ENCODE measurements around the gene IL17RB. TPM values are rescaled to one million over a fixed set of nuclear protein-coding genes. Genes with fewer than 3 reads are reported as not detected.

The IL17RB gene
- total RNA-seq, 1 donor from 2014 or later = 3.1 TPM

DNA sequence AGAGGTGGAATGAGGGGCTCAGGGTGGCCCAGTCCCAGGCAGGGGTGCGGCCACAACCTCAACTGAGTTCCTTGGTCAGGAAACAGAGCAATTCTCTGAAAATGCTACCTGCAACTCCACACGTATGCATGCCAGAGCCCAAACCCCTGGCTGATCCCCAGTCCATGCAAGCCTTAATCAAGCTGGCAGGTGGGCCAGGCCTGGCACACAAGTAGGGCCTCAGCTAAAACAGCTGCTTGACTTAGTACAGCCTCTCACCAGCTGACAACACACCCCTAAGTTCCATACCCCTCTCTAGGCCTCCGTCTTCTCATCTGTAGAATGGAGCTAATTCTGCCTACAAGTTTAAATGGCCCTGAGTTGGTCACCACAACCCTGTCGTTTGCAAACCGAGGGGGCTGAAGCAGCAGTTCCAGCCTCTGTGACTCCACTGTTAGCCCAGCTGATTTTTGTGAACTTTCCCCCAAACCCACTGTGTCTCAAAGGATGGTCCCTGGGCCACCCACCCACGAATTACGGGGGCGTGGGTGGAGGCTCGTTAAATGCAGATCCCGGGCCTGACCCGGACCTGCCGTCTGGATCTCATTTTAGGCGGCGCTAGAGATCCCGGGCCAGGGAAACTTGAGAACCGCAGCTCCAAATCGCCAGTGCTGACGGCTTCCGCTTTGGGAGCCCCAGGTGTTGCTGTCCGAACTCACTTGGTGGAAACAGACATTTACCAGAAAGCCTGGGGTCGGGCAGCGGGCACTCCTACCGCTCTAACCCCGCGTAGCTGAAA, 1.1 kb upstream of the IL17RB start:
- intact Hi-C loops (cut with micrococcal nuclease) = no loop called here
- DNase-seq (peak; percentile 76), ATAC-seq (peak; percentile 71)

DNA sequence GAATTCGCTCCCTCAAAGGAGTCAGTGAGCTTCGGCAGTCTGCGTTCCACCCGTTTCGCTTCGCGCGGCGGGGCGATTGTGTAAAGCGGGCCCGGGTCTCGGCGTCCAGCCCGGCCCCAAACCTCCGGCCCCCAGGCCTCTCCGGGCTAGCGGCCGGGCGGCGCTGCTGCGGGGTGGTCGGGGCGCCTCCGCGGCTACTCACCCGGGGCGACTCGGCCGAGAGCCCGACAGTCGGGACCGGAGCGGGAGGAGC, 561 bp upstream of the IL17RB start:
- intact Hi-C loops (cut with micrococcal nuclease) = no loop called here
- DNase-seq (no peak), ATAC-seq (no peak)

- no peak for DNase-seq
- intact Hi-C loops (cut with micrococcal nuclease) = no loop called here
- ATAC-seq = no peak
These were observed 435 bp downstream of the IL17RB start for GRCh38 chr3:53846851-53847155.

- DNase-seq = no peak
- ATAC-seq = no peak
- intact Hi-C loops (cut with micrococcal nuclease) = no loop called here
These were observed 3.5 kb downstream of the IL17RB start for GRCh38 chr3:53849916-53850315.

DNA sequence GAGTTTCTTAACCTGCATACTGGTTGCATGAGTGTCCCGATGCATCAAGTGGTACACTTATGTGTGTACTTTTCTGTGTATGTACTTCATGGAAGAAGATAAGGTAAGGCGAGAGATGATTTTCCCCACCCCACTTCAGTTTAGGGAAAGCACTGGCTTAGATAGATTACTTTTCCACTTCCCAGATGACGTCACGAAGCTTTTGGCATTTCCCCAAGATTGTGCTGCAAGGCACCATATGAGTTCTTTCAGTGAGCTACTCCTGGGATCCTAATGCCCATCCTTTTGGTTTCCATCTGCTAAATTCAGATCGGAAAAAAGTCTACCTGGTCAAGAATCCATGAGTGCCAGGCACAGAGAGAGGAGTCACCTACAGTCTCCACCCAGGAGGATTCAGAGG, 4.5 kb downstream of the IL17RB start:
- ATAC-seq (no peak), DNase-seq (no peak)
- intact Hi-C loops (cut with micrococcal nuclease) = no loop called here

GRCh38 chr3:53856964-53857363, 10.6 kb downstream of the IL17RB start:
- DNase-seq (no peak), ATAC-seq (no peak)
- intact Hi-C loops (cut with micrococcal nuclease) = no loop called here

GRCh38 chr3:53858096-53858741, 11.9 kb downstream of the IL17RB start:
- DNase-seq = no peak
- intact Hi-C loops (cut with micrococcal nuclease) = no loop called here
- ATAC-seq = no peak

DNA sequence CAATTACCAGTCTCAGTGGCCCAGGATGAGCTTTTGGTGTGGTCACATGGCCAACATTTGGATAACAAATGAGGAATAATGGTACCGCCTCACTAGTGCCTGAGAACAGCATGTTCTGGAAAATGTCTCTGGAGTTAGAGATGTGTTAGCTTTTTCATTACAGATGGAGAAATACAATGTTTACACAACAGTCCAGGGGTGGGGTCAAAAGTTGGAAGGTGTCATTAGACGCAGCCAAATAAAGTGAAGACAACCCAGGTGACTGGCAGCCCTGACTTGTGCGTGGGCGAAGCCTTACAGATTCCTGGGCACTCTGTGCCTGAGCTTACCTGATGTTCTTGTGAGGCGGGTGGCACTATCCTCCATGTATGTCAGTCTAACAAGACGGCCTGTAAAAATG, 12.8 kb downstream of the IL17RB start:
- intact Hi-C loops (cut with micrococcal nuclease) = no loop called here
- ATAC-seq (peak; percentile 36), DNase-seq (no peak)

GRCh38 chr3:53860196-53860595, 13.8 kb downstream of the IL17RB start:
- intact Hi-C loops (cut with micrococcal nuclease) = no loop called here
- ATAC-seq = peak; percentile 73
- no peak for DNase-seq

DNA sequence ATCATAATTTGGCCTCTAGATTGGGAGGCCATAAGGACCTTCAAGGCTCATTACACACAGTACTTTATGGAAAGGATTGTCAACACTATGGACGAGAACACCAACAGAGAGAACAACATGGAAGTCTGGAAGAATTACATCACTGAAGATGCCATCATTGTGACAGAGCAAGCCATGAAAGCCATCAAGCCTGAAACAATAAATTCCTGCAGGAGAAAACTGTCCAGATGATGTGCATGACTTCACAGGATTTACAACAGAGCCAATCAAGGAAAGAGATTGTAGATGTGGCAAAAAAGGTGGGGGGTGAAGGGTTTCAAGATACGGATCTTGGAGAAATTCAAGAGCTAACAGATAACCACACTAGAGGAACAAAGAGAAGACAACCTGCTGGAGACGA, 15.9 kb downstream of the IL17RB start:
- no peak for ATAC-seq
- intact Hi-C loops (cut with micrococcal nuclease) = no loop called here

GRCh38 chr3:53863145-53863544, 16.8 kb downstream of the IL17RB start:
- ATAC-seq (no peak), DNase-seq (no peak)
- intact Hi-C loops (cut with micrococcal nuclease) = no loop called here

More for the DNA sequence above, 15.9 kb downstream of the IL17RB start:
- no peak for DNase-seq

DNA sequence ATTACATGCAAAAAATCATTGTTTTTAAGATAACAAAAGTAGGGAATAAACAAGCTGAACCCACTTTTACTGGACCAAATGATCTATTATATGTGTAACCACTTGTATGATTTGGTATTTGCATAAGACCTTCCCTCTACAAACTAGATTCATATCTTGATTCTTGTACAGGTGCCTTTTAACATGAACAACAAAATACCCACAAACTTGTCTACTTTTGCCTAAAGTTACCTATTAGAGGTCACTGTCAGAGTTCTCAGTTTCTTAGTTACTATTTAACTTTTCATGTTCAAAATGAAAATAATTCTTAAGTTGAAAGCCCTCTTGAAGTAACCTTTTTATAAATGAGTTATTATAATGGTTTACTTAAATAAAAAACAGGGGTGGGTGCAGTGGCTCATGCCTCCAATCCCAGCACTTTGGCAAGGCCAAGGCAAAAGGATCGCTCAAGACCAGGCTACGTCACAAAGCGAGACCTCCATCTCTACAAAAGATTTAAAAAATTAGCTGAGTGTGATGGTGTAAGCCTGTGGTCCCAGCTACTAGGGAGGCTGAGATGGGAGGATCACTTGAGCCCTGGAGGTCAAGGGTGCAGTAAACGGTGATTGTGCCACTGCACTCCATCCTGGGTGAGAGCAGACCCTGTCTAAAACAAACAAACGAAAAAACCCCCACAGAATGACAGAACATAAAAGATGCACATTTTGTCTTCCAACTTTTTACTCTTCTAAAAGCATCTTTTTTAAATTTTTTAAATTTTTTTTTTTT, 19.5 kb downstream of the IL17RB start:
- DNase-seq = no peak

GRCh38 chr3:53880396-53881345, 34.3 kb downstream of the IL17RB start:
- intact Hi-C loops (cut with micrococcal nuclease) = no loop called here
- ATAC-seq (no peak), DNase-seq (no peak)

More for the DNA sequence above, 19.5 kb downstream of the IL17RB start:
- no peak for ATAC-seq
- intact Hi-C loops (cut with micrococcal nuclease) = no loop called here

DNA sequence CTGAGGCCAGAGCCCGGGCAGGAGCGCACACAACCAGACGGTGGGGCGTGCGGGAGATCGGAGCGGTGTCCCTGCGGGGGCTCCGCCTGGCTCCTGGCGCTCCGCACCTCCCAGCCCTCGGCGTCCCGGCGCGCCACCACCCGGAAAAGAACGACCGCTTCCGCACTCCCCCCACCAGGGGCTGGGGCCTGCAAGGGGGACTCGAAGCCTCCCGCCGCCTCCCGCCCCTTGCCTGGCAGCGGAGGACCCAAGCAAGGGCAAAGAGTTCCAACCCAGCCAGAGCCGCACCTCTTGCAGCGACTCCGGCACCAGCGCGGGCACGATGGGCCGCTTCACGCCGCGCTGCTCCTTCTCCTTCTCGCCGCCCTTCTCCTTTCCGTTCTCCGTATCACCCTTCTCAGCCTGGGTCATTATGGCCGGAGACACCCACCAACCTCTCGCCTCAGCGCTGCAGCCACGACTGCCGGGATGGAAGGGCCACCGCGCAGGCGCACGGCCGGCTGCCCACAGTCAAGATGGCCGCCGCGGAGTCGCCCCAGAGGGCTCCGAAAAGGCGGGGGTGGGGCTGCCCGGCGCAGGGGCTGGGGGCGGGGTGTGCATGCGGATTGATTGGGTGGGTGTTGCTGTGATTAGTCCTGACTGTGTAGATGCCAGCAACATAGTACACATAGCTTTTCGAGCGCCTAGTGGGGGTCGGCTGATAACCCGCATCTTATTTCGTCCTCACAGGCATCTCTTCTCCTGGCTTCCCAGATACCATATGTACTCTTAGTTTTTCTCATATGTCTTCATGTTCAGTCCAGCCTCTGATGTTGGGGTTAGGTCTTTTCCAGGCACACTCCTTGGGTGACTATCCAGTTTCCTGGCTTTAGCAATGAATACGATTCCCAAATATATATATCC, 35.6 kb downstream of the IL17RB start, which contains the start of gene ACTR8:
Gene ACTR8, minus strand, starts transcription at position 462 of the 903 bp plus-strand sequence. Its CDS starts 51 bp downstream, at position 411.
- DNase-seq (peak; percentile 93), ATAC-seq (peak; percentile 99)
- intact Hi-C loops (cut with micrococcal nuclease) = no loop called here

DNA sequence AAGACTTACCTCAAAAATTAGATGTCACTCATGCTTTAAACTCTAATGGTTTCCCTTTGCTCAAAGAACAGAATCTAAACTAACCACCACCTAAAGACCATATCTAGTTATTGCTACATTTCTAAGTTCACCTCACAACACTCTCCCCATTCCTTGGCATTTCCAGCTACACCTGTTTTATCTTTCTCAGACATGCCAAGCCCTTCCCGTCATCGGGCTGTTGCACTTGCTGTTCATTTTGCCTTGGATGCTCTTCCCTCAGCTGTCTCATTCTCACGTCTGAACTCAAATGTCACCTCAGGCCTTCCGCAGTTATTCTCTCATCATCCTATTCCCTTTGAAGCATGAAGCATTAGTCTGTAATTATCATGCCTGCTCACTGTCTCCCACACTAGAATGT, 36.6 kb downstream of the IL17RB start:
- DNase-seq (no peak), ATAC-seq (no peak)
- intact Hi-C loops (cut with micrococcal nuclease) = no loop called here

DNA sequence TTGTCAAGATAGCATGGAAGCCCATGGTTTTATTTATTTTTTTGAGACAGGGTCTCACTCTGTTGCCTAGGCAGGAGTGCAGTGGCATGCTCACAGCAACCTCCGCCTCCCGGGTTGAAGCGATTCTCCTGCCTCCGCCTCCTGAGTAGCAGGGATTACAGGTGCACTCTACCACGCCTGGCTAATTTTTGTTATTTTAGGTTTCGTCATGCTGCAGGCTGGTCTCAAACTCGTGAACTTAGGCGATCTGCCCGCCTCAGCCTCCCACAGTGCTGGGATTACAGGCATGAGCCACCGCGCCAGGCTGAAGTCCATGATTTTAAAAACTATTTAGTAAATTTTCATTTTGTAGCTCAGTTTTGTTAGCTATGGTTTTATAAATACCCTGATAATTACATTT, 38.3 kb downstream of the IL17RB start:
- ATAC-seq = no peak
- no peak for DNase-seq
- intact Hi-C loops (cut with micrococcal nuclease) = no loop called here

DNA sequence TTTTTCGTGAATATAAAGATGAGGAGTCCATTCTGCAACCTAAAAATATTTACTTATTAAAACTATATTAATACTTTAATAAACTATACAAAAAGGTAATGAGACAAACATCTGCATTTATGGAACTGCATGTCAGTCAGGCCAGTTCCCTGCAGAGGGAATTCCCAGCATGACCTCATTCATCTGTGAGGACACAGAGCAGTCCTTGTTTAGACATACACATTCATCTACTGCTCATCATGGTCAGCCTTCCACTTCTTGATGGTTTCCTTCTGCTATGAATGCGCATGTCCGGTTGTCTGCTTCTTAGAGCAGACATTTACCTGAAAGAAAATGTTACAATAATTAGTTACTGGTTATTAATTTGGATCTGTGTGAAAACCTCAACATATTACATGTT, 38.9 kb downstream of the IL17RB start:
- DNase-seq (no peak), ATAC-seq (no peak)
- intact Hi-C loops (cut with micrococcal nuclease) = no loop called here

GRCh38 chr3:53887446-53887845, 41.1 kb downstream of the IL17RB start:
- DNase-seq = no peak
- ATAC-seq = no peak
- intact Hi-C loops (cut with micrococcal nuclease) = no loop called here
